GM18498 (cell line): ENCODE results near the gene NUP93.

Experiments used
- ATAC-seq: cut with Tn5 transposase; IDR thresholded peaks from one replicate; pipeline ENCODE4 v1.9.1; 2021; ENCODE audit warnings: mild to moderate bottlenecking, moderate library complexity; ENCODE audit not compliant: unreplicated experiment

Gene NUP93

GRCh38 chr16:56741399-56741798, 11.5 kb downstream of the NUP93 start:
- ATAC-seq: no peak

- no peak for ATAC-seq
Observed at GRCh38 chr16:56742030-56742984, 12.4 kb downstream of the NUP93 start.

- ATAC-seq: no peak
Observed at GRCh38 chr16:56743840-56744239, 13.9 kb downstream of the NUP93 start.

- ATAC-seq: no peak
Observed at GRCh38 chr16:56744996-56745640, 15.2 kb downstream of the NUP93 start.

- ATAC-seq: no peak
Observed at GRCh38 chr16:56747486-56748045, 17.6 kb downstream of the NUP93 start.

- ATAC-seq: no peak
Observed at GRCh38 chr16:56748191-56748590, 18.3 kb downstream of the NUP93 start.

- ATAC-seq: no peak
Observed at GRCh38 chr16:56748826-56749225, 18.9 kb downstream of the NUP93 start.

GRCh38 chr16:56749672-56750491, 20.0 kb downstream of the NUP93 start:
- ATAC-seq: no peak

GRCh38 chr16:56753410-56753809, 23.5 kb downstream of the NUP93 start:
- ATAC-seq: no peak

- ATAC-seq: no peak
Observed at GRCh38 chr16:56755038-56755437, 25.1 kb downstream of the NUP93 start.

GRCh38 chr16:56758432-56758831, 28.5 kb downstream of the NUP93 start:
- ATAC-seq: no peak

GRCh38 chr16:56758930-56759329, 29.0 kb downstream of the NUP93 start:
- no peak for ATAC-seq

GRCh38 chr16:56763291-56763916, 33.5 kb downstream of the NUP93 start:
- no peak for ATAC-seq

- no peak for ATAC-seq
Observed at GRCh38 chr16:56764835-56765234, 34.9 kb downstream of the NUP93 start.

GRCh38 chr16:56765949-56766348, 36.0 kb downstream of the NUP93 start:
- ATAC-seq: no peak

- no peak for ATAC-seq
Observed at GRCh38 chr16:56767024-56767423, 37.1 kb downstream of the NUP93 start.

- ATAC-seq: no peak
Observed at GRCh38 chr16:56769677-56770076, 39.7 kb downstream of the NUP93 start.

- no peak for ATAC-seq
Observed at GRCh38 chr16:56771558-56772279, 41.8 kb downstream of the NUP93 start.

GRCh38 chr16:56773532-56773931, 43.6 kb downstream of the NUP93 start:
- no peak for ATAC-seq
